Endodermal cell (in vitro differentiated cells): ENCODE data around the gene PSTPIP1. TPM values are rescaled to one million over a fixed set of nuclear protein-coding genes. Genes with fewer than 3 reads are reported as not detected.

Source experiments
- DNase-seq: peaks from one replicate; pipeline ENCODE4 v3.0.0-alpha.2; 2017
- H3K27ac ChIP-seq: 2 replicates; pipeline ENCODE4 v1.5.1; 2013; ENCODE audit warnings: mild to moderate bottlenecking, low read depth, low read length, moderate library complexity
- H3K27me3 ChIP-seq: 2 replicates; pipeline ENCODE4 v1.6.1; 2013; ENCODE audit warnings: mild to moderate bottlenecking, low read length, moderate library complexity; ENCODE audit not compliant: insufficient read depth, control insufficient read depth, poor library complexity, severe bottlenecking
- H3K36me3 ChIP-seq: 2 replicates; pipeline ENCODE4 v1.7.0; 2013; ENCODE audit warnings: mild to moderate bottlenecking, low read length, moderate library complexity; ENCODE audit not compliant: control insufficient read depth, insufficient read depth
- H3K4me1 ChIP-seq: one replicate; pipeline ENCODE4 v1.7.0; 2013; ENCODE audit warnings: low read length; ENCODE audit not compliant: control insufficient read depth, insufficient read depth
- H3K4me3 ChIP-seq: 2 replicates; pipeline ENCODE4 v1.5.1; 2013; ENCODE audit warnings: mild to moderate bottlenecking, low read length, moderate library complexity
- H3K9ac ChIP-seq: 2 replicates; pipeline ENCODE4 v1.6.1; 2013; ENCODE audit warnings: mild to moderate bottlenecking, low read length, moderate library complexity; ENCODE audit not compliant: poor library complexity, severe bottlenecking; ENCODE audit errors: extremely low read depth
- H3K9me3 ChIP-seq: 2 replicates; pipeline ENCODE4 v1.6.1; 2013; ENCODE audit warnings: mild to moderate bottlenecking, low read length, moderate library complexity; ENCODE audit not compliant: control insufficient read depth
- H3K27ac Mint-ChIP-seq: 2 replicates; pipeline ENCODE4 v1.8.0; 2020; ENCODE audit warnings: mixed read lengths
- H3K27me3 Mint-ChIP-seq: 2 replicates; pipeline ENCODE4 v1.8.0; 2021; ENCODE audit warnings: mild to moderate bottlenecking, mixed read lengths; ENCODE audit not compliant: insufficient read depth
- H3K36me3 Mint-ChIP-seq: 2 replicates; pipeline ENCODE4 v1.8.0; 2020; ENCODE audit warnings: low read depth, mixed read lengths
- H3K4me1 Mint-ChIP-seq: 2 replicates; pipeline ENCODE4 v1.8.0; 2020; ENCODE audit warnings: mixed read lengths
- H3K4me3 Mint-ChIP-seq: 2 replicates; pipeline ENCODE4 v1.8.0; 2020; ENCODE audit warnings: mild to moderate bottlenecking, moderate library complexity, mixed read lengths
- H3K9me3 Mint-ChIP-seq: 2 replicates; pipeline ENCODE4 v1.8.0; 2020; ENCODE audit warnings: mild to moderate bottlenecking, mixed read lengths
- CTCF ChIP-seq: fragments of 200-600 bp; sonication (generic); conservative IDR thresholded peaks from 2 replicates; pipeline ENCODE4 v1.5.0; 2021; ENCODE audit warnings: antibody characterized with exemption, mild to moderate bottlenecking
- WGBS, 2 experiments: methylation state at CpG; one replicate each; pipeline versions ENCODE4 v1.1.5 to v1.1.7; 2013; ENCODE audit warnings: missing lambda C conversion rate in 2 of 2, mixed read lengths in 1 of 2; ENCODE audit not compliant: insufficient coverage in 1 of 2, insufficient read length in 1 of 2; 5-methylcytosine and 5-hydroxymethylcytosine counted together
- total RNA-seq, 2 donors: library from RNA; stranded (reverse); fragmentation: NEBNext Ultra II Directional in 1 of 2; extraction: Animal tissue kit (Norgen Biotek cat#: 25700) in 1 of 2; gene quantifications; 2 replicates in 1 of 2; 3 replicates in 1 of 2; pipeline ENCODE4 v1.2.1, GENCODE V29; 2021

PSTPIP1 gene
- total RNA-seq, 2 donors from 2014 or later: 0.29 to 1.5 TPM

GRCh38 chr15:76998663-76999285 is 3.8 kb downstream of the PSTPIP1 start:
- Mint-ChIP-seq H3K4me1 (no peaks in the 10 kb centered on the region), H3K4me3 (no peak overlapping the region), H3K27ac (no peak overlapping the region), H3K27me3 (peaks cover 2% of the 10 kb centered on the region), H3K9me3 (no peaks in the 10 kb centered on the region), H3K36me3 (no peaks in the 10 kb centered on the region)
- Histone ChIP-seq H3K4me1 (no peaks in the 10 kb centered on the region), H3K27me3 (no peaks in the 10 kb centered on the region), H3K27ac (no peak overlapping the region), H3K9me3 (no peaks in the 10 kb centered on the region), H3K9ac (no peak overlapping the region), H3K4me3 (no peak overlapping the region), H3K36me3 (no peaks in the 10 kb centered on the region)
- TF ChIP-seq CTCF: no peak
- WGBS, 2 experiments: 82 to 88% methylated on average over 8 of the region's 8 CpGs
- no peak for DNase-seq

- H3K4me3 ChIP-seq: no peak overlapping the region
- H3K36me3 ChIP-seq: no peaks in the 10 kb centered on the region
- H3K27ac Mint-ChIP-seq: no peak overlapping the region
- no peaks in the 10 kb centered on the region for H3K4me1 ChIP-seq
- H3K9ac ChIP-seq: no peak overlapping the region
- no peaks in the 10 kb centered on the region for H3K9me3 ChIP-seq
- peaks cover 2% of the 10 kb centered on the region for H3K27me3 Mint-ChIP-seq
- TF ChIP-seq CTCF: no peak
- H3K27me3 ChIP-seq: no peaks in the 10 kb centered on the region
- DNase-seq: no peak
- no peaks in the 10 kb centered on the region for H3K4me1 Mint-ChIP-seq
- 86 to 94% methylated on average over 2 of the region's 2 CpGs for WGBS, 2 experiments
- H3K9me3 Mint-ChIP-seq: no peaks in the 10 kb centered on the region
- no peaks in the 10 kb centered on the region for H3K36me3 Mint-ChIP-seq
- no peak overlapping the region for H3K4me3 Mint-ChIP-seq
- H3K27ac ChIP-seq: no peak overlapping the region
Measured at GRCh38 chr15:76999996-77000395, 5.1 kb downstream of the PSTPIP1 start.

GRCh38 chr15:77001351-77001750 is 6.4 kb downstream of the PSTPIP1 start:
- no peak for TF ChIP-seq CTCF
- Mint-ChIP-seq H3K27me3 (peaks cover 2% of the 10 kb centered on the region), H3K4me3 (no peak overlapping the region), H3K4me1 (no peaks in the 10 kb centered on the region), H3K27ac (no peak overlapping the region), H3K9me3 (no peaks in the 10 kb centered on the region), H3K36me3 (no peaks in the 10 kb centered on the region)
- Histone ChIP-seq H3K4me3 (no peak overlapping the region), H3K4me1 (no peaks in the 10 kb centered on the region), H3K27me3 (no peaks in the 10 kb centered on the region), H3K9me3 (no peaks in the 10 kb centered on the region), H3K9ac (no peak overlapping the region), H3K27ac (no peak overlapping the region), H3K36me3 (no peaks in the 10 kb centered on the region)
- WGBS, 2 experiments: 86 to 94% methylated on average over 4 of the region's 4 CpGs
- DNase-seq: no peak
